HG03565 (cell line): ENCODE data around the gene VSTM2B.

ENCODE experiments used
- ATAC-seq: cut with Tn5 transposase; IDR thresholded peaks from one replicate; pipeline ENCODE4 v1.9.1; 2021; ENCODE audit warnings: mild to moderate bottlenecking, moderate library complexity; ENCODE audit not compliant: unreplicated experiment

The VSTM2B gene

DNA sequence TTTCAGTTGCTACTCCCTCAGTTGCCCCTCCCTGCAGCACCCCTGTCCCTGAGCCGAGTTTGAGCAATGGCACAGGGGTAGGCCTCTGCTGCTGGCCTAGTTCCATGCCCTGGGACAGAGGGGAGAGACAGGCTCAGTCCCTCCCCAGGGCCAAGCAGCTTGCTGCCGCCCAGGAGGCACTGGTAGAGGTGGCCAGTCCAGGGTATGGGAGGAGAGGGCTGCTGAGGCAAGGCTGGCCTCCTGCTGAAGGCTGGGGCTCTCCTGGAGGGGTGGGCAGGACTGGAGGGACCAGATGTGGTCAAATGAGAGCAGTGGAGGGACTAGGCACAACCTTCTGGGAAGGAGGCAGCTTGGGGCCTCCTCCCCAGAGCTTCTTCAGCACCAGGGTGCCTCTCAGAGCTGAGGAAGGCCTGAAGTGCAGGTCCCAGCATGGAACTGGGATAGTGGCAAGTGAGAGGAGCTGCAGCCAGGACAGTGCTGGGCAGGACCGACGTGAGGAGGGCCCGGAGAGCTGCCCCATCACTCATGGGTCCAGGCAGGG lies 29.8 kb upstream of the VSTM2B start:
- ATAC-seq: no peak

- ATAC-seq: no peak
Observed at GRCh38 chr19:29497241-29497640, 28.6 kb upstream of the VSTM2B start.

DNA sequence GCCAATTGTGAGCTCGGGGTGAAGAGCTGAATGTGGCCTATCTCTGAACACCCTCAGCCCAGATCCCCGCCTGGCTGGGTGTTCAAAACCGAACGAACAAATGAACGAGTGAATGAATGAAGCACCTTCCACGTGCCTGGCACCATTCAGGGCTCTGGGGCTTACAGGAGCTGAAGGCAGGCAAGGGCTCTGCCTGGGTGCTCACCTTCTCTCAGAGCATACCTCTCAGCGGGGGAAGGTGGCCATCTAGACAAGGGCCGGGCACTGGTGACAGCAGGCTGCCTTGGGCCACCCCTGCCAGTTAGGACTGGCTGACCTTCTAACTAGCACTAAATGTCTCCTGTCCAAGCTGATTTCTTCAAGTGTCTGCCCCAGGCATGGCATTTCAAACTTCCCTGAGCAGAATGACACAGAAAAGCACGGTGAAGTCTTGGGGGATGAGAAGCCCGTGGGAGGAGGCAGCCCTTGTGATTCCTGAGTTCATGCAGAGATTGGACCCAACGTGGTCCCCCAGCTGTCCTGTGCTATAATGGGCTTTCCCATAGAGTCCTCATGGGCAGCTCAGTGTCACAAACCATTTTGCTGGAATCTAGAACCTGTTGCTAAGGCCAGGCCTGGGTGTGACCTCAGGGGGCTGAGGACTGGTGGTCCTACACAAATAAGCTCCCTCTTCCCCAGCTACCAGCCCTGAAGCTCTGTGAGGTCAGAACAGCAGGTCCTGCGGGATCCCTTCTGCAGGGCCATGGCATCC lies 27.9 kb upstream of the VSTM2B start:
- ATAC-seq: no peak

DNA sequence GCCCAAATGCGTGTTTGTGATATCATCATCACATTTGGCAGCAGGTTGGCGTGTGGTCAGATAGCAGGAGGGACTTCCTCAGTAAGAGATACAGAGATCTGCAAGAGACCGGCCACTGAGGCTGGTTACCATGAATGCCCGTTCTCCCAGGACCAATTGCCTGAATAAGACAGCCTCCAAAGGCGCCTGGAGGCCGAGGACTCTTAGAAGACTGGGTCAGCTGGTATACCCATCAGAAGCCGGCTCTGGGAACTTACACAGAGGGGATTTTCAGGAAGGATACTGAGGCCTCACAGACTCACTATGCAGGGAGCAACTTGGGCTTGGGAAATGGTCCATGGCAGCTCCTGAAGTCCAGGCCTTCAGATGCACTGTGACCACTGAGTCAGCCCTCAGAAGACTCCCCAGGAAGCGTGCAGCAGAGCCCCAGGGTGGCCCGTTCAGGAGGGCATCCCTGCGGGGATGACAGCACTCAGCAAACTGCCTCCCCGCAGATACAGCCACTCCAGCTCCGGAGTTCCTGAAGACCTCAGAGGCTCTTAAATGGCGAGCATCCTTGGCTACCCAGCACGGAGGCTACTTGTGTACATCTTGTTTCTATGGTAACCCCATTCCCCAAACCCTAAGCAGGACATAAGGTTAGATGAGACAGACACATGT lies 26.4 kb upstream of the VSTM2B start:
- no peak for ATAC-seq

DNA sequence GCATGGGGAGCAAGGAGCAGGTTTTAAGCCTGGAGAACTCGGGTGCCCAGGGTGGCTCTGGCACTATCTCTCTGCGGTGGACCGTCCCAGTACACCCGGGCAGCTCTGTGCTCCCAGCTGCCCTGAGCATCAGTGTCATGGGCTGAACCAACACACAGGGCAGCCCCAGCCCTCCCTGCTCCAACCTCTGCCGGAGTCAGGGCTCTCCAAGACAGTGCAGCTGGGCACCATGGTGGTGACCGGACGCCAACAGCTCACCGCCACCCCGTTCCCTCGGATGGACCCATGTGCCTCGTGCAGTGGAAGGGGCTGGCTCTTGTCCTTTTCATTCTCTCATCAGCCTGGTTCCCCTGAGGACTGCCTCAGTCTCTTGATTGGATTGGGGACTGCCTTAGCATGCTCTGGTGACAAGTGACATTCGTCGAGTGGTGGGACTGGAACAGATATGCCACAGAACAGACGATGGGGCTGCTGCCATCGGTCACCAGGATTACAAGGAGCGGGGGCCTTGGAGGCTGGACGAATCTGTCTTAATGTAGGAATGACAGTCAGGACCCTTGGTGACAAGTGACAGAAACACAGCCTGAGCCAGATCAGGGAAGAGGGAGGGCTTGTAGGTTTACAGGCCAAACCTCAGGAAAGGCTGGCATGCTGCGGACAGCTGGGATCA lies 25.7 kb upstream of the VSTM2B start:
- ATAC-seq: no peak

DNA sequence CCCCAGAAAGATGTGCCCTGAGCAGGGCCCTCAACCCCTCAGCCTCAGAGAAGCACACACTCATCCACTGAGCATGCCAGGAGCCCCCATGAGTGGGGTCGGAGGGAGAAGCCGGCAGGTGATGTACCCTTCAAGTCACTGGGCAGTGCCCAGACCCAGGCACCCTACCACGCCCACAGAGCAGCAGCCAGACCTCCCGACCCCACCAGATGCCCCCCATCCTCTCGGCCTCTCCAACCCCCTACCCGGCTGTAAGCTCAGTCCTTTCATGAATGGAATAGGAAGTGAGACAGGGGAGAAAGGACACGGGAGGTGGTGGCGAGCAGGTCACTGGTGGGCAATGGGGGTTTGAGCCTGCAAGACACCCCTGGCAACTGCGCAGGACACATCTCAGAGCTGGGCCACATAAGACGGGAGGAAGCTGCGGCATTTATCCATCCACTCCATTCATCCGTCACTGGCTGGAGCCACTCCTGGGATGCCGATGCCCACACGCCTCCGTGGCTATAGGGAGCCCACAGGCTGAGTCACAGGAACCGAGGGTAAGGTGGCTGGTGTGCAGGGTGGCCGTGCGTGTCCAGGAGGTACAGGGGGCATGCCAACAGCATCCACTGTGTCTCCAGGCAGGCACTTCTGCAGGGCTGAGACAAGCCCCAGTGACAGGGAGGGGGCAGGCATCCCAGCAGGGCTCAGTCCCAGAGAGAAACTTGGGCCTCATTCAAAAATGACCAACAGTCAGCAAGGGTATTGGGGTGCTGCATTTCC lies 23.8 kb upstream of the VSTM2B start:
- no peak for ATAC-seq

GRCh38 chr19:29502581-29502850 lies 23.3 kb upstream of the VSTM2B start:
- no peak for ATAC-seq

DNA sequence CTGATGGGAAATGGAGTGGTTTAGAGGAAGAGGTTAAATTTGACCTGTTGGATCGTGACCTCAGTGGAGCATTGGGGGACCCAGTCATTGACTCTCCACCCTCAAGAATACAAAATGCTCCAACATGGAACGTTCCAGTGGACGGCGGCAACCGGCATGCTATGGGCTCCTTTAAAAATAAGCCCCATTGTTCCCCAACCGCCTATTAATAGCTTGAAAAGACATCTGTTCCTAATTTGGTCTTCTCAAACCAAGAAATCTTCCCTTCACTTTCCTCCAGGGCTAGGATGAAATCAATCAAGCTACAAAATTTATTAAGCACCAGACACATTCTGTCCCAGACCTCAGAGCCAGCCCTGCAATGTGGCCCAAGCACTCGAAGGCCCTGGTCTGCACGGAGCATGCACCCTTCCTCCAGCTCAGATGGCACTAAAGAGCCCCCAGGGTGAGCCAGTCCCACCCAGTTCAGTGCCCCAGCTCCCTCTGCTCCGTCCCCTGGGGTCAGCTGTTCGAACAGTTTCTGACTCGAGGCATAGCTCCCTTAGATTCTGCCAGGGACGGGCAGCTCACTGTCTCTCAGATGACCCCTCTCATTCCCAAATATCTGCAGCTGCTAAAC lies 22.5 kb upstream of the VSTM2B start:
- ATAC-seq: no peak

- no peak for ATAC-seq
Observed at GRCh38 chr19:29503785-29504184, 22.0 kb upstream of the VSTM2B start.

GRCh38 chr19:29504454-29504853 lies 21.3 kb upstream of the VSTM2B start:
- no peak for ATAC-seq

DNA sequence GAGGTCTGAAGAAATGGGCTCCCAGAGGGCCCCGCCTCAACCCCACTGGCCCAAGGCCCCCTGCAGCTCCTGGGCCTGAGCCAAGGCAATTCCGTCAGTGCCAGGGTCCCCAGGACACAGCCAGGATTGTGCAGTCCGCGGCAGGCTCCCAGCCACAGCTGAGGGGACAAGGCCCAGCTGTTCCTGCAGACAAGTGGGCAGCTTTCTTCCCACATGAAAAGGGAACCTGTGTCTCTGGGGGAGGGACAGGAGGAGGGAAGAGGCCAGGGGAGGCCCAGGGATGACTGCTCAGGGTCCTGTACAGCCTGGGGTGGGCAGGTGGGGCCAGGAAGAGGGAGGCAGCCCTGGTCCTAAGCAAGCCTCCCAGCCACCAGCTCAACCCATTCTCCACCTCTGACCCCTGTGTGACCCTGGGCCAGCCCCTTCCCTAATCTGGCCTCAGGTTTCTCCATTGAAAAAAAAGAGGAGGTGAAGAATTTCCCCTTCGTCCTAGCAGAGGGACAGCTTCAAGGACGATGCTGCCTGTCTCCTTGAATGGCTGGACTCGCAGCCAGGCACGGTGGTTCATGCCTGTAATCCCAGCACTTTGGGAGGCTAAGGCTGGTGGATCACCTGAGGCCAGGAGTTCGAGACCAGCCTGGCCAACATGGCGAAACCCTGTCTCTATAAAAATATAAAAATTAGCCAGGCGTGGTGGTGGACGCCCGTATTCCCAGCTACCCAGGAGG lies 20.5 kb upstream of the VSTM2B start:
- no peak for ATAC-seq

DNA sequence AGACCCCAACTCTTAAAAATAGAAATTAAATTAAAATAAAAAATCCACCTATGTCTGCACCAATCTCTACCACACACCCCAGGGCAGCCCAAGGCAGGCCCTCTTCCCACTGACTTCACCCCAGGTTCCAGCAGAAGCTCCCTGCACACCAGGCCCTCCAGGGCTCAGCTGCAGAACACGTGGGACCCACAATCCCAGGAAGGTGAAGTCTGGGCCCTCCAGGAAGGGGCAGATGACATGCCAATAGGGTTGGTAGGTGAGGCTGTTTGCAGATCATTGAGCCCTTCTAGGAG lies 19.2 kb upstream of the VSTM2B start:
- ATAC-seq: no peak

DNA sequence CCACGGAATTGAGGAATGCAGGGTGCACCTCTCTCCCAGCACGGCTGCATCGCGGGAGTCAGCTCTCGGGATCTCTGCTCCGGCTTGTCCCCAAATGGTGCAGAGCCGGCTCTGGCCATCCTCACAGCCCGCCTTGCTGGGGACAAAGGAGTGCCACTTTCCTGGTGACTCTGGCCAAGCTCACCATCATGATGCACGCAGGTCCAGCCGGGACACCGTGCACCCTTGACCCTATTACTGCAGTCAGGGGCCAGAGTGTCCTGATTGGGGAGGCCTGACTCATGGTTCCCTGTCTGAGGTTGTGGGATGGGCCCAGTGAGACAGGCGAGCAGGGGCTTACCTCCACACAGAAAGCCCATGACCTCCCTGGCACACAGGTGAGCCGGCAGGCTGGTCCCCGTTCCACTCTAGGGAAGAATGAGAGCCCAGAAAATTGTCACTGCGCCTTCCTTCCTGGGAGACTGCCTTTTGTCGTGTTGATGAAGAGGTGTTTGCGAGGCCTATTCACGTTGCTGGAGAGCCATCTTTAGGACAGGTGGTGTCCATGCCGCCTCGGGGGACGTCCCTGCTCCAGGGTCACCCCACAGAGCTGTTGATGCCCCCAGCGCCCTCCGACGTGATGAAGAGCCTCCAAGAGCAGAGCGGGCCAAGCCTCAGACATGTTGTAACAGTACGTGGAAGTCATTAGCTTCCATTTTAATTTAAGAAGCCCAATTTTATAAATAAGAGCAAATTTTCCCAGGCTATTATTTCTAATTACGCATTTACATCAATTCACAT lies 18.5 kb upstream of the VSTM2B start:
- no peak for ATAC-seq

GRCh38 chr19:29508181-29508580 lies 17.6 kb upstream of the VSTM2B start:
- no peak for ATAC-seq

- no peak for ATAC-seq
Observed at GRCh38 chr19:29509456-29509855, 16.3 kb upstream of the VSTM2B start.

DNA sequence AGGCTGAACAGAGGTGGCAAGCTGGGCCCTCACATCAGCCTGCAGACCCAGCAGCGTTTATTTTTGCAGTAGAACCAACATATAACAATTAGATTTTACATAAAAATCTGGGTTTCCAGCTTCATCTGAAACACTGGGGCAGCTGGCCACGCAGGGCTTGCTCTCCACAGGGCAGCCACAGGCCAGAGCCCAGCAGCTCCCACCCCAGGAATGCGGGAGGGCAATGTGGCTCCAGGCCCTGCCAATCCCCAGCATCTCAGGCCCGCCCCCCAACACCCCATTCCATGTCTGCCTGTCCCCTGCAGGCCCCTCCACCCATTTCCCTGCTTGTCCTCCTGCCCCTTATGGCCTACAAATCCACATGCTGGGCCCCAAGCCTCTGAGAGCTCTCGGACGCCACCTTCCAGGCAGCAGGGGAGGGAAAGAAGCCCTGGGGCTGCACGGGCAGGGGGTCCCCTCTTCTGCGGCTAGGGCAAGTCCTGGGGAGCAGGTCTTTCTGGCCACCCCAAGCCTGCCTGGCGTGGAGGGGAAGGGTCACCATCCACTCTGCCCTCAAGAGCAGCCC lies 15.0 kb upstream of the VSTM2B start:
- ATAC-seq: no peak

GRCh38 chr19:29511768-29512167 lies 14.0 kb upstream of the VSTM2B start:
- no peak for ATAC-seq

GRCh38 chr19:29512748-29513147 lies 13.0 kb upstream of the VSTM2B start:
- no peak for ATAC-seq

- no peak for ATAC-seq
Observed at GRCh38 chr19:29514525-29515232, 11.1 kb upstream of the VSTM2B start.
